ENCODE data around the gene CX3CL1. TPM values are rescaled to one million over a fixed set of nuclear protein-coding genes. Genes with fewer than 3 reads are reported as not detected.
"Not testable (repeated sequence)": the region's sequence is repeated elsewhere in the genome, so short reads cannot be mapped to it uniquely, and the experiment has no call there.

Gene CX3CL1
- total RNA-seq, 1 experiment from 2014 or later: 0.85 TPM

DNA sequence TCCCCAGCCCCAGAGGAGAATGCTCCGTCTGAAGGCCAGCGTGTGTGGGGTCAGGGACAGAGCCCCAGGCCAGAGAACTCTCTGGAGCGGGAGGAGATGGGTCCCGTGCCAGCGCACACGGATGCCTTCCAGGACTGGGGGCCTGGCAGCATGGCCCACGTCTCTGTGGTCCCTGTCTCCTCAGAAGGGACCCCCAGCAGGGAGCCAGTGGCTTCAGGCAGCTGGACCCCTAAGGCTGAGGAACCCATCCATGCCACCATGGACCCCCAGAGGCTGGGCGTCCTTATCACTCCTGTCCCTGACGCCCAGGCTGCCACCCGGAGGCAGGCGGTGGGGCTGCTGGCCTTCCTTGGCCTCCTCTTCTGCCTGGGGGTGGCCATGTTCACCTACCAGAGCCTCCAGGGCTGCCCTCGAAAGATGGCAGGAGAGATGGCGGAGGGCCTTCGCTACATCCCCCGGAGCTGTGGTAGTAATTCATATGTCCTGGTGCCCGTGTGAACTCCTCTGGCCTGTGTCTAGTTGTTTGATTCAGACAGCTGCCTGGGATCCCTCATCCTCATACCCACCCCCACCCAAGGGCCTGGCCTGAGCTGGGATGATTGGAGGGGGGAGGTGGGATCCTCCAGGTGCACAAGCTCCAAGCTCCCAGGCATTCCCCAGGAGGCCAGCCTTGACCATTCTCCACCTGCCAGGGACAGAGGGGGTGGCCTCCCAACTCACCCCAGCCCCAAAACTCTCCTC is 10.4 kb downstream of the CX3CL1 start:
- no peak for DNase-seq (ENCODE audit: low spot score)

DNA sequence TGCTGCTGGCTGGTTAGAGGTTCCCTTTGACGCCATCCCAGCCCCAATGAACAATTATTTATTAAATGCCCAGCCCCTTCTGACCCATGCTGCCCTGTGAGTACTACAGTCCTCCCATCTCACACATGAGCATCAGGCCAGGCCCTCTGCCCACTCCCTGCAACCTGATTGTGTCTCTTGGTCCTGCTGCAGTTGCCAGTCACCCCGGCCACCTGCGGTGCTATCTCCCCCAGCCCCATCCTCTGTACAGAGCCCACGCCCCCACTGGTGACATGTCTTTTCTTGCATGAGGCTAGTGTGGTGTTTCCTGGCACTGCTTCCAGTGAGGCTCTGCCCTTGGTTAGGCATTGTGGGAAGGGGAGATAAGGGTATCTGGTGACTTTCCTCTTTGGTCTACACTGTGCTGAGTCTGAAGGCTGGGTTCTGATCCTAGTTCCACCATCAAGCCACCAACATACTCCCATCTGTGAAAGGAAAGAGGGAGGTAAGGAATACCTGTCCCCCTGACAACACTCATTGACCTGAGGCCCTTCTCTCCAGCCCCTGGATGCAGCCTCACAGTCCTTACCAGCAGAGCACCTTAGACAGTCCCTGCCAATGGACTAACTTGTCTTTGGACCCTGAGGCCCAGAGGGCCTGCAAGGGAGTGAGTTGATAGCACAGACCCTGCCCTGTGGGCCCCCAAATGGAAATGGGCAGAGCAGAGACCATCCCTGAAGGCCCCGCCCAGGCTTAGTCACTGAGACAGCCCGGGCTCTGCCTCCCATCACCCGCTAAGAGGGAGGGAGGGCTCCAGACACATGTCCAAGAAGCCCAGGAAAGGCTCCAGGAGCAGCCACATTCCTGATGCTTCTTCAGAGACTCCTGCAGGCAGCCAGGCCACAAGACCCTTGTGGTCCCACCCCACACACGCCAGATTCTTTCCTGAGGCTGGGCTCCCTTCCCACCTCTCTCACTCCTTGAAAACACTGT is 11.3 kb downstream of the CX3CL1 start:
- DNase-seq (ENCODE audit: low spot score): peak; percentile 39

DNA sequence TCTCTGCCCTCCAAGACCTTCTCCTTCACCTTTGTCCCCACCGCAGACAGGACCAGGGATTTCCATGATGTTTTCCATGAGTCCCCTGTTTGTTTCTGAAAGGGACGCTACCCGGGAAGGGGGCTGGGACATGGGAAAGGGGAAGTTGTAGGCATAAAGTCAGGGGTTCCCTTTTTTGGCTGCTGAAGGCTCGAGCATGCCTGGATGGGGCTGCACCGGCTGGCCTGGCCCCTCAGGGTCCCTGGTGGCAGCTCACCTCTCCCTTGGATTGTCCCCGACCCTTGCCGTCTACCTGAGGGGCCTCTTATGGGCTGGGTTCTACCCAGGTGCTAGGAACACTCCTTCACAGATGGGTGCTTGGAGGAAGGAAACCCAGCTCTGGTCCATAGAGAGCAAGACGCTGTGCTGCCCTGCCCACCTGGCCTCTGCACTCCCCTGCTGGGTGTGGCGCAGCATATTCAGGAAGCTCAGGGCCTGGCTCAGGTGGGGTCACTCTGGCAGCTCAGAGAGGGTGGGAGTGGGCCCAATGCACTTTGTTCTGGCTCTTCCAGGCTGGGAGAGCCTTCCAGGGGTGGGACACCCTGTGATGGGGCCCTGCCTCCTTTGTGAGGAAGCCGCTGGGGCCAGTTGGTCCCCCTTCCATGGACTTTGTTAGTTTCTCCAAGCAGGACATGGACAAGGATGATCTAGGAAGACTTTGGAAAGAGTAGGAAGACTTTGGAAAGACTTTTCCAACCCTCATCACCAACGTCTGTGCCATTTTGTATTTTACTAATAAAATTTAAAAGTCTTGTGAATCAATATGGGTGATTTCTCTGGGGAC is 12.2 kb downstream of the CX3CL1 start:
- DNase-seq (ENCODE audit: low spot score): no peak

DNA sequence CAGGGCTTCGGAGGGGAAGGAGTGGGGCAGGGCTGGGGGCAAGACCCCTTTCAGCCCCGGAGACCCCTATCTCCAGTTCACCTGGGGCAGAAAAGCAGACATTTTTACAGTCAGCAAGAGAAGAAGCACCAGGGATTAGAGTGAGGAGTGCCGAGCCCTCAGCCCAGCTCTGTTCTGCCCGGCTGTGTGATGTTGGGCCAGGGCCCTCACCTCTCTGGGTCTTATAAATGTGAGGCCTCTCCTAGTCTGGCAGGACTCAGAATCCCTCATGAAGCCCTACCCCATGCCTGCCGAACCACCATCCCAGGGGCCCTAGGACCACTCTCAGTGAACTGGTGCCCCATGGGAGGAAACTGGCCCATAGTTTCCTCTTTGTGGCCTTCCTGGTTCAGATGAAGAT is 12.8 kb downstream of the CX3CL1 start:
- DNase-seq (ENCODE audit: low spot score): no peak

DNA sequence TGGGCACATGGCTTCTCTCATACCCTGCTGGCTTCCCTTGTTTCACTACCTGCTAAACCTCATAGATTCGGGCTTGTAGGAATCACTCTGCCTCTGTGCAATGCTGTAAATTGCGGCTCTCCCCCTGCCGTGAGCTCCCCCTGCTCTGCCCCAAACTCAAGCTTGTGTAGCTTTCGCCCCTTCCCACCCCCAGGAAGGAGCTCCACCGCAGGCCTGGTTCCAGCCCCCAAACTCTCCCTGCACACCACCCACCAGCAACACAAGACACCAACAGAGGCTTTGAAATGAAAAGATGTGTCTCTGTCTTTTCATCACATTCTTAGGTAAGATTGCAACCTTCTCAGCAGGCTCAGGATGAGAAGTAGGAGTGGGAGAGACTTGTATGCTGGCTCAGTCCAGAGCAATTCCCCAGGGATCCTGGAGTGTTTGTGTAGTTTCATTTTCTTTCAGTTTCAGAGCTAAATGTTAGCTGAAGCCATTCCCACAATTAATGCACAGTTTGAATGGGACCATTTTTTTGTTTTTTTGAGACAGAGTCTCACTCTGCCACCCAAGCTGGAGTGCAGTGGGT is 14.2 kb downstream of the CX3CL1 start:
- peak; percentile 39 for DNase-seq (ENCODE audit: low spot score)

DNA sequence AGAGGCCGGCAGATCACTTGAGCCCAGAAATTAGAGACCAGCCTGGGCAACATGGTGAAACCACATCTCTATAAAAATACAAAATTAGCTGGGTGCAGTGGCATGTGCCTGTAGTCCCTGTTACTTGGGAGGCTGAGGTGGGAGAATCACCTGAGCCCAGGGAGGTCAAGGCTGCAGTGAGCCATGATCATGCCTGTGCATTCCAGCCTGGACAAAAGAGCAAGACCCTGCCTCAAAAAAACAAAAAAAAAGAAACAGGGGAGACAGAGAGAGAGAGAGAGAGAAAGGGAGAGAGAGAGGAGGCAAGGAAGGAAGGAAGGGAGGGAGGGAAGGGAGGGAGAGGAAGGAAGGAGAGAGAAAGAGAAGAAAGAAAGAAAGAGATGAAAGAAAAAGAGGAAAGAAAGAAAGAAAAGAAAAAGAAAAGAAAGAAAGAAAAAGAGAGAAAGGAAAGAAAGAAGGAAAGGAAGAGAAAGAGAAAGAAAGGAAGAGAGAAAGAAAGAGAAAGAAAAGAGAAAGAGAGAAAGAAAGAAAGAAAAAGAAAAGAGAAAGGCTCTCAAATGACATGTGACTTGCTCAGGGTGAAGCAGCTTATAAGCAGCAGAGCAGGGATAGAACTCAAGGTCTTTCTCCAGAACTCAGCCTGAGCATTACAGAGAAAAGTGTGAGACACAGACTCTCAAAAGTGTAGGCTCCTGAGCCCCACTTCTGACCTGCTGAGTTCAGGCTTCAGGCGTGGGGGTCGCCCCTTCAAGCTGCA is 15.5 kb downstream of the CX3CL1 start:
- DNase-seq (ENCODE audit: low spot score): no peak

DNA sequence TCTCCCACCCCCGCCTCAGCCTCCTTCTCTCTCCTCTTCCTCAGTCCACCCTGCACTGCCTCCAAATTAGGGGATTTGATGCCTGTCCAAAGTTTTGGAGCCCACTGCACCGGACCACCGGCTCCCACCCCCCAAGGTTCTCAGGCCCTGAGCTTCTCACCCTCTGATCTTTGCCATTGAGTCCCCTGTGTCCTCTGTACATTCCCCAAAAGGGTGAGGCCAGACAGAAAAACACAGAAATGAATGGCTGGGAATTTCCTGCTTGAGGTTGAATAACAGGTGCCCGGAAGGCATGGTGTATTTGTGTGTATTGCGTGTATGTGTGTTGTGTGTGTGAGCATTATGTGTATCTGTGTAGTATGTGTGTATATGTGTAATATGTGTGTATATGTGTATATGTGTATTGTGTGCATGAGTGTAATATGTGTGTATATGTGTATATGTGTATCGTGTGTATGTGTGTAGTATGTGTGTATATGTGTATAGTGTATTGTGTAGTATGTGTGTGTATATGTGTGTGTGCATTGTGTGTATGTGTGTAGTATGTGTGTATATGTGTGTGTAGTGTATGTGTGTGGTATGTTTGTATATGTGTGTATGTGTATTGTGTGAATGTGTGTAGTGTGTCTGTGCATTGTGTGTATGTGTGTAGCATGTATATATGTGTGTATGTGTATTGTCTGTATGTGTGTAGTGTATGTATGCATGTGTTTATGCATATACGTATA is 16.2 kb downstream of the CX3CL1 start:
- no peak for DNase-seq (ENCODE audit: low spot score)

DNA sequence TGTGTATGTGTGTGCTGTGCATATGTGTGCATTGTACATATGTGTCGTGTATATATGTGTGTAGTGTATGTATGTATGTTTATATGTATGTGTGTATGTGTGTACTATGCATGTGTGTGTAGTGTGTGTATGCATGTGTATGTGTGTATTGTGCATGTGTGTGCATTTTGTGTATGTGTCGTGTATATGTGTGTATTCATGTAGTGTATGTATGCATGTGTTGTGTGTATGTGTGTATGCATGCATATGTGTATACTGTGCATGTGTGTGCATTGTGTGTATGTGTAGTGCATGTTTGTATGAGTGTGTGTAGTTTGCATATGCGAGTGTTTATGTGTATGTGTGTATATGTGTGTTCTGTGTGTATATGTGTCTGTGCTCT is 16.8 kb downstream of the CX3CL1 start:
- DNase-seq (ENCODE audit: low spot score): no peak

DNA sequence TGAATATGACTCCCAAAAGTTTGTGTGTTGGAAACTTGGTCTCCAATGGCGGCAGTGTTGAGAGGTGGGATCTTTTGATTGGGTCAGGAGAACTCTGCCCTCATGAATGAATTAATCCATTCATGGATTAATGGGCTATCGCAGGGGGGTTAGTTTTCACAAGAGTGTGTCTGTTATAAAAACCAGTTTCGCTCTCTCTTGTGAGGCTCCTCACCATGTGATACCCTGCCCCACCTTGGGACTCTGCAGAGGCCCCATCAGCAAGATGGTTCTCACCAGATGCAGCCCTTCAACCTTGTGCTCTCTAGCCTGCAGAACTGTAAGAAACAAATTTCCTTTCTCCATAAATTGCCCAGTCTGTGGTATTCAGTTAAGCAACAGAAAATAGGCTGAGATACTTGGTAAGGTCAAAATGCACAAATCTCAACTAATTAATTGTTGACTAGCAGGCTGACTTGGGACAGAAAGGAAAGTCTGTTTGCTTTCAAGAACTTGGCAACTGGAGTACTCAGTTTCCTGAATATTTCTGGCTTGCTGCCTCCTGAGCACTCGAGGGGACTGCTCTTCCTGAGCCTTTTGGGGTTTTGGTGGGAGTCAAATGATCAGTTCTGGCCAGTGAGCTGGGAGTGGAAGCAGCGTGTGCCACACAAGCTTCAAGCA is 18.5 kb downstream of the CX3CL1 start:
- DNase-seq (ENCODE audit: low spot score): no peak

DNA sequence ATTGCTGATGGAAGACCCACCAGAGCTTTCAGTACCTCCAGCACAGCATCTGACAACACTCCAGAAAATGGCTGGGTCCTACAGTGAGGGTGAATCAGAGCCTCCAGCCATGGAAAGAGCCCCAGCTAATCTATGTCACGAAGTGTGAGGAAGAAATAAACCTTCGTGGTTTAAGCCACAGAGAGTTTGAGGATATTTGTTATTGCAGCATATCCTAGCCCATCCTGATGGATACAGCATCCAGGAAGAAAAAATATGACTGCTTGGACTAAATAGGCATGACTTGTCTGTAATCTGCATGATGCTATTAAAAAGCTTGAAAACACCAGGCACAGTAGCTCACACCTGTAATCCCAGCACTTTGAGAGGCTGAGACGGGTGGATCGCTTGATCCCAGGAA is 19.0 kb downstream of the CX3CL1 start:
- no peak for DNase-seq (ENCODE audit: low spot score)

DNA sequence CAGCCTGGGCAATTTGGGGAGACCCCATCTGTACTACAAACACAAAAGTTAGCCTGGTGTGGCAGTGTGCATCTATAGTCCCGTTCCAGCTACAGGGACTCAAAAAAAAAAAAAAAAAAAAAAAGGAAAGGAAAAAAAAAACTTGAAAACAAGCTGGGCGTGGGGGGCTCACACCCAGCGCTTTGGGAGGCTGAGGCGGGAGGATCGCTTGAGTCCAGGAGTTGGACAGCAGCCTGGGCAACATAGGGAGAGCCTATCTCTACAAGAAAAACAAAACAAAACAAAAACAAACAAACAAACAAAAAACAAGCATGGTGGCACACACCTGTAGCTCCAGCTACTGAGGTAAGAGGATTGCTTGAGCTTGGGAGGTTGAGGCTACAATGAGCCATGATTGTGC is 19.4 kb downstream of the CX3CL1 start:
- no peak for DNase-seq (ENCODE audit: low spot score)

DNA sequence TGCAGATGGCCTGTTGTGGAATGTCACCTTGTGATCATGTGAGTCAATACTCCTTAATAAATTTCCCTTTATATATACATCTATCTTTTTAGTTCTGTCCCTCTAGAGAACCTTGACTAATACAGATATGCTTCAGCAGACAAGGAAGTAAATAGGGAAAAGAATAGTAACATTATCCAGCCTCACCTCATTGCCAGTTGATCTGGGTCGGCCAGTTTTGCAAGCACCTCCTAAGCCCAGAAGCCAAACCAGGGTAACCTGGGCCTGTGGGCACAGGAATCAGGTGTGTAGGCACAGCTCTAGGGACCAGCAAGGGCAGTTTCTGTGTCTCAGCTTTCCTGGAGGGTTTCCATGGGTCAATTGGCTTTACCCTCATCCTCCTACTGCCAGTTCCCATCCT is 20.4 kb downstream of the CX3CL1 start:
- no peak for DNase-seq (ENCODE audit: low spot score)

DNA sequence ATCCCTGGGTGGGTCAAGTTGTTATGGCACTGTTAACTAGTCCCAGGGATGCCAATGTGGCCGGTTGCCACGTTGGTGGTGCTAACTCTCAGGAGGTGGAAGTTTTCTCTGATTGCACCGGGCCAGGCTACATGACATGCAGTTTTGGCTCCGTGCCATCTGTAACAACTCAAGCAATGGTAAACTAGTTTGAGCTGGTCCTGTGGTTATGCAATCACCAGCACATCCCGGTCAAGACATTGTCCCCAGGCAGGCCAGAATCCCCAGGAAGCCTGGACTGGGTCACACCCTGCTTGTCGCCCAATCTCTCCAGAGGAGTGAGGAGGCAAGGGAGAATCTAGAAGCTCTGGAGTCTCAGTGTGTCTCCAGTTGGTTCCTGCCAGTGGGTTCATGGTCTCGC is 22.2 kb downstream of the CX3CL1 start:
- DNase-seq (ENCODE audit: low spot score): peak; percentile 50

DNA sequence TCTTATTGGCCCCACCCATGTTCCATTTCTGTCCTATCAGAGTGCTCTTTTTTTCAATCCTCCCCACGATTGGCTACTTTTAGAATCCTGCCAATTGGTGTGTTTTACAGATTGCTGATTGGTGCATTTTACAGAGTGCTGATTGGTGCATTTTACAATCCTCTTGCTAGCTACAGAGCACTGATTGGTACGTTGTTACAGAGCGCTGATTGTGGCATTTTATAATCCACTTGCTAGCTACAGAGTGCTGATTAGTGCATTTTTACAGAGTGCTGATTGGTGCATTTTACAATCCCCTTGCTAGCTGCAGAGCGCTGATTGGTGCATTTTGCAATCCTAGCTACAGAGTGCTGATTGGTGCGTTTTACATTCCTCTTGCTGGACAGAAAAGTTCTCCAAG is 22.7 kb downstream of the CX3CL1 start:
- DNase-seq (ENCODE audit: low spot score): no peak

DNA sequence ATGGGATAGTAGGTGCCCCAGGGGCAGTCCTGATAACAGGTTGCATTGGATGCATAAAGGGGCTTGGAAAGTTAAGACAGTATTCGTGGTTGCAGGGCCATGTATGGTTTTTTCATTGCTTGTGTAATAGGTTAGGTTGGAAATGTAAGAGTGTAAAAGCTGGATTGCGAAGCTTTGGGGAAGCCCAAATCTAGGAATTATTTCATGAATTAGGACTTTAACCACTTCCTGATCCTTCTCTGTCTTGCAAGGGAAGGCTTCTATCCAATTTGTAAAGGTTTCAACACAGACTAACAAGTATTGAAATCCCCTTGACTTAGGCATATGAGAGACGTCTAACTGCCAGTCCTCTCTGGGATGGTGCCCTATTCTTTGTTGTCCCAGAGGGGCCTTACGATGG is 24.5 kb downstream of the CX3CL1 start:
- no peak for DNase-seq (ENCODE audit: low spot score)

DNA sequence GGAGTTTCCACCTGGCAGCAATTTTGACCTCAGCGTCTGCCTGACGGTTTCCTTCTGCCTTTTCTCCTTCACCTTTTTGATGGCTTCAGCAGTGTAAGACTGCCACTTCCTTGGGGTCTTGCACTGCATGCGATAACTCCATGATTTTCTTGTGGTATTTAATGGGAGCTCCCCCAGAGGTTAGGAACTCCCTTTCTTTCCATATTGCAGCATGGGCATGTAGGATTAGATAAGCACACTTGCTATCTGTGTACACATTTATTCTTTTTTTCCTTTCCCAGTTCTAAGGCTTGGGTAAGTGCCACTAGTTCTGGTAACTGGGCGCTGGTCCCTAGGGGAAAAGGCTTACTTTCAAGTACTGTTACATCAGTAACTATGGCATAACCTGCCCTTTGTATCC is 25.2 kb downstream of the CX3CL1 start:
- not testable (repeated sequence) for DNase-seq (ENCODE audit: low spot score)

DNA sequence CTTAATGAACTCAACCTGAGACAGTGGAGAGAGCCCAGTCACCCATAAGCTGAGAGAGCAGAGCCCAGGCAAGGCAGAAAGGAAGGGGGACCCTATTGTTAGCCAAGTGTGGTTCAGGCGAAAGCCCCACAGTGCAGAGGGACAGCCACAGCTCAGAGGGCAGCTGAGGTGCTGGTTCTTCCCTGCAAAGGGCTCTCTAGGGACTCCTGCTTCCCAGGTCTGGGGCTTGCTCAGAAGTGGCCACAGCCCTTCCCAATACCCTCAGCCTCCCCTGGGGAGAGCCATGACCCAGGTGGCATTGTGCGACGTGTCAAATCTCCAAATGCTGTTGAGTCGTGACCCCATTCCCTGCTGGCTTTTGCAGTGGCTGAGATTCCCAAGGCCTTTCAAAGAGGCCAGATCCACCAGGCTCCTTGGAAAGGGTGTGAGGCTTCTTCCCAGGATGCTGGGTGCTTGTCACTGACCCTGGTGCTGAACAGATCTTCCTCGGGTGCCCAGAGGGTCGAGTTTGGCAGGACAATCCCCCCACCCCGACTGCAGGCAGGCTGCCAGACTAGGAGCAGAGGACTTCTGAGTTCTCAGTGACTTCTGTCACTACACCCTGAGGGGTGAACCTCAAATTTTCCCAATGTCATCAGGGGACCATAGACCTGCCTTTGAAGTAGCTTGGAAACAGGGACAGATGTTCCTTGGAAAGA is 29.8 kb downstream of the CX3CL1 start:
- no peak for DNase-seq (ENCODE audit: low spot score)

DNA sequence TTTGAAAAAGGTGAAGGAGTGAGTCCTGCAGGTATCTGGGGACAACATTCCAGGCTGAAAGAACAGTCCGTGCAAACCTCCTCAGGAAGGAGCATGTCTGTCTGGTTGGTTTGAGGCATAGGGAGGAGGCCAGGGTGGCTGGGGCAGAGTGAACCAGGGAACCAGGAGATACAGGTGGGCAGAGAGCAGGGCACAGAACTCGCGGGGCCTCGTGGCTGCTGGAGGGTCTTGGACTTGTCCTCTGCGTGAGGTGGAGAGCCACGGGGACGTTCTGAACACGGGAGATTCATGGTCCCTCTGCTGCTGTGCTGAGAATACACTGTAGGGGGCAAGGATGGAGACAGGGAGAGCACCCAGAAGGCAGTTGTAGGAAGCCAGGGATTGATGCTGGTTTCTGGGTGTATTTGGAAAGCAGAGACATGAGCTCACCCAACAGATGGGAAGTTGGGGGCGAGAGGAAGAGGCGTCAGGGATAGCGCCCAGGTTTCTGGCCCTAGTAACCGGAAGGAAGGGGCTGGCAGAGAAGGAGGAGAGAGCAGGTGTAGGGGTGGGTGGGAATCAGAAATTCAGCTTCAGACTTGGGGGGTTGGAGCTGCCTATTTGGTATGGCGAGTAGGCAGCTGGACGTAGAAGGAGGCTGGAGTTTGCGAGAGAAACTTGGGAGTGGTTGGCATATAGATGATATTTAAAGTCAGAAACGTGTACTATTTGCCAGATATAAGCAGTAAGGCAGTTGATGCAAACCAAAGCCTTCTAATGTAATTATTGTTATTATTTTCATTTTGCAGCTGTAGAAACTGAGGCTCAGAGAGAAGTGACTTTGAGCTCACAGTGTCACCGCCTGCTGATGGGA is 31.9 kb downstream of the CX3CL1 start, which contains the start of gene CCL17:
Gene CCL17, plus strand, starts transcription at position 803 of the 853 bp plus-strand sequence. CDS start 9,166 bp downstream, outside the sequence.
- DNase-seq (ENCODE audit: low spot score): no peak
